PFSK-1 (cell line): ENCODE data around the gene C1GALT1C1.

Experiments used
- FOXP2 ChIP-seq: optimal IDR thresholded peaks from 2 replicates; pipeline ENCODE3; 2011; ENCODE audit warnings: borderline replicate concordance, control low read depth, inconsistent platforms; ENCODE audit not compliant: insufficient read depth; ENCODE audit errors: extremely low read length, extremely low read depth
- POLR2AphosphoS5 ChIP-seq: IDR thresholded peaks from 2 replicates; pipeline ENCODE4 v1.6.1; 2012; ENCODE audit warnings: low read depth, mild to moderate bottlenecking, control low read depth, low read length, moderate library complexity
- REST ChIP-seq, 2 experiments: IDR thresholded peaks; 2 replicates each; pipeline versions ENCODE4 v1.6.1 to v1.8.0; 2011 to 2012; ENCODE audit warnings: low read depth in 2 of 2, low read length in 2 of 2, control low read depth in 1 of 2, inconsistent platforms in 1 of 2, mild to moderate bottlenecking in 1 of 2, moderate library complexity in 1 of 2; ENCODE audit not compliant: insufficient read depth in 1 of 2
- SIN3A ChIP-seq: IDR thresholded peaks from 2 replicates; pipeline ENCODE4 v1.6.1; 2012; ENCODE audit warnings: mild to moderate bottlenecking, low read length, moderate library complexity, borderline replicate concordance; ENCODE audit not compliant: insufficient read depth
- TAF1 ChIP-seq: IDR thresholded peaks from 2 replicates; pipeline ENCODE4 v1.6.1; 2012; ENCODE audit warnings: low read length, control low read depth, borderline replicate concordance; ENCODE audit not compliant: insufficient read depth

- TF ChIP-seq SIN3A (no peak), REST (IDR thresholded peaks at IDR 0.05; ENCODE audit: insufficient read depth in 1 of 2, low read depth in 2 of 2, low read length in 2 of 2) (no peak), POLR2AphosphoS5 (no peak), TAF1 (no peak), FOXP2 (no peak)
Measured at GRCh38 chrX:120642871-120643270, 13.0 kb upstream of the C1GALT1C1 start.
